GM12872 (cell line): Measurements from ENCODE around the gene SASH1.

Experiments used
- TF ChIP-seq, protein P1 (sequence below): IDR thresholded peaks from 3 replicates; pipeline ENCODE4 v1.5.1; 2011; ENCODE audit warnings: low read depth, mild to moderate bottlenecking, low read length, moderate library complexity; ENCODE audit not compliant: insufficient read depth

The SASH1 gene

DNA sequence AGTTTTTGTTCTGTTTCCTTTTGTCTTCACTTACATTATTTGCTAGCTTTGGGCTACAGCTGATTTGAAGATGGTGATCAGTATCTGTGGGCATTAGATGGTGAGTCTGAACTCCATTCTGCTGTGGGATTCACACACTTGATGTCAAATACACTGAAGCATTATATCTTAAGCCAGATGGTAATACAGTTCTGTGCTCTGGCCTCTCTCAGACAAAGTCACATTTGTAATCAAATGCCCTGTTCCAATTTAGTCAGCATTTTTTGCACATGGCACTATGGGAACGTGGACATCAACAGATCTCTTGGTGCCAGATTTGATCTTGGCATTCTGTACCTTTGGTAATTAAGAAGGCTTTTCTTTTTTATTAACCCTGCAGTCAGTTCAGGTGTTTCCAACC lies 56.0 kb downstream of the SASH1 start:
- TF ChIP-seq, protein P1, sequence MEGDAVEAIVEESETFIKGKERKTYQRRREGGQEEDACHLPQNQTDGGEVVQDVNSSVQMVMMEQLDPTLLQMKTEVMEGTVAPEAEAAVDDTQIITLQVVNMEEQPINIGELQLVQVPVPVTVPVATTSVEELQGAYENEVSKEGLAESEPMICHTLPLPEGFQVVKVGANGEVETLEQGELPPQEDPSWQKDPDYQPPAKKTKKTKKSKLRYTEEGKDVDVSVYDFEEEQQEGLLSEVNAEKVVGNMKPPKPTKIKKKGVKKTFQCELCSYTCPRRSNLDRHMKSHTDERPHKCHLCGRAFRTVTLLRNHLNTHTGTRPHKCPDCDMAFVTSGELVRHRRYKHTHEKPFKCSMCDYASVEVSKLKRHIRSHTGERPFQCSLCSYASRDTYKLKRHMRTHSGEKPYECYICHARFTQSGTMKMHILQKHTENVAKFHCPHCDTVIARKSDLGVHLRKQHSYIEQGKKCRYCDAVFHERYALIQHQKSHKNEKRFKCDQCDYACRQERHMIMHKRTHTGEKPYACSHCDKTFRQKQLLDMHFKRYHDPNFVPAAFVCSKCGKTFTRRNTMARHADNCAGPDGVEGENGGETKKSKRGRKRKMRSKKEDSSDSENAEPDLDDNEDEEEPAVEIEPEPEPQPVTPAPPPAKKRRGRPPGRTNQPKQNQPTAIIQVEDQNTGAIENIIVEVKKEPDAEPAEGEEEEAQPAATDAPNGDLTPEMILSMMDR = no peak

DNA sequence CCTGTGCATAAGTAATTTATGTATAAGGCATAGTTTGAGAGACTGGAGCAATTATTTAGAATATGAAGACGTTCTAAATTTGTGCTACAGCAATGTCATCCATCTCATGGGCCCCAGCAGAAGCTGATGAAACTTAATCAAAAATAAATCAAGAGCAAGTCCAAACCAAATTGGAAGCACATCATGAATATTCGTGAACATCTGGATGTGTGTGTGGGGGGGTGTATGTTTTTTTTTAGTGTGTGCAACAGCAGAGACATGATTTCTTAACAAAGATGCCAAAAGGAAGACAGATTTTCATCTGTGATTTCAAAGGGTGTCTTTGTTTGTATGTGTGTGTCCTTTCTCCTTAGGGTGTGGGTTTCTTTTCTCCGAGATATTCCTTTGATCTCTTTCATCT lies 58.9 kb downstream of the SASH1 start:
- TF ChIP-seq, protein P1 = no peak

DNA sequence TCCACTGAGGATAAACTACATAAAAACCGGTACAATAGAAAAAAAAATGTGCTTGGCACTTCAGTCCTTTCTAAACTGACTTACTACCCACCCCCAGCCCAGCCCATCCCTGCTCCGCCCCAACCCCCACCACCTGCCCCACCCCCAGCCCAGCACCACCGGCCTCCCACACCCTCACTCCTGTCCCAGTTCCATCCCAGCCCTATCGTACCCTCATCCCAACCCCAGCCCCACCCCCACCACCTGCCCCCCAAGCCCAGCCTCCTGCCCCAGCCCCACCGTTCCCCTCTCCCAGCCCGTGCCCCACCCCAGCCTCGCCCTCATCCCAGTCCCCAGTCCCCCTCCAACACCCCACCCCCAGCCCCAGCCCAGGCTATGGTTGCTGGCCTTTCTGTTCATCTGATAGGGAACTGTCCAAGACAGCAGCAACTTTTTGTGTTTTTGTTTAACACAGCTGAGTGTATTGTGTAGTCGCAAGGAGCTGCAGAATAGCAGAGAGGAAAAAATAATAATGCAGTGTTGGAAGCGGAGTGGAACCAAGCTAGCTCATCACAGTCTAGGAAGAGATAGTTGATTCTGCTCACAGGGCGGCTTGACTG lies 61.9 kb downstream of the SASH1 start:
- TF ChIP-seq, protein P1 = no peak

DNA sequence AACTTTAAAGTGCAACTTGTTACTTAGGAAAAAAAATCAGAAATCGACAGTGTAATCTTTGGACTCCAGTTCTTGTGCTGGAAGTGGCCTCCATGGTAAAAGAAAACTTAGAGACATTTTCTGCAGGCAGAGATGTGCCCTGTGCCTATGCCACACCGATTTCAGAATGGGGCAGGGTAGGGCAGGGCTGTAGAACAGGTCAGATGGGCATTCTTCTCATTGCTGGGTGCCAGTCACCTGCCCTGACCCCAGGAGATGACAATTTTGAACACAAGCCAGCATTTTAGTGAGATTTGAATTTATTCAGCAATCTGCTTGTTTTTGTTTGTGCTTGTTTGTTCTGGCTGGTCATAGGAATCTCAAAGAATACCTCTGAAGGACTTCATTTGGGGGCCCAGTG lies 63.3 kb downstream of the SASH1 start:
- TF ChIP-seq, protein P1 = no peak

DNA sequence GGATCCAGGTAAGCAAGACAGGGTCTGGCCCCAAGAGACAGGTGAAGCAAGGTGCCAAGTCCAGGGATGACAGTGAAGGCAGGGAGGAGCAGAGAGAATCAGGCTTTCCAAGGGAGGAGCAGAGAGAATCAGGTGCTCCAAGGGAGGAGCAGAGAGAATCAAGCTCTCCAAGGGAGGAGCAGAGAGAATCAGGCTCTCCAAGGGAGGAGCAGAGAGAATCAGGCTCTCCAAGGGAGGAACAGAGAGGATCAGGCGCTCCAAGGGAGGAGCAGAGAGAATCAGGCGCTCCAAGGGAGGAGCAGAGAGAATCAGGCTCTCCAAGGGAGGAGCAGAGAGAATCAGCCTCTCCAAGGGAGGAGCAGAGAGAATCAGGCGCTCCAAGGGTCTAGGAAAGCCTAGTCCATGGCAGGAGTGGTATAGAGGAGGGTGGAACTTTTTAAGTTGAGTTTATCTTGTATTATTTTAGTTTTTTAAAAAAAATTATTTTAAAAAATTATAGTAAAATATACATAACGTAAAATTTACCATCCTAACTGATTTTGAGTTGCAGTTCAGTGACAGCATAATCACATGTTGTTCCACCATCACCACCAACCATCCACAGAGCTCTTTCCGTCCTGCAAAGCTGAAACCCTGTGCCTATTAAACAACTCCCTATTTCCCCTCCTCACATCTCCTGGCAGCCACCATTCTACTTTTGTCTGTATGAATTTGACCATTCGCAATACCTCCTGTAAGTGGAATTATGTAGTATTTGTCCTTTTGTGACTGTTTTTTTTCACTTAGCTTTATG lies 64.1 kb downstream of the SASH1 start:
- TF ChIP-seq, protein P1 = no peak

DNA sequence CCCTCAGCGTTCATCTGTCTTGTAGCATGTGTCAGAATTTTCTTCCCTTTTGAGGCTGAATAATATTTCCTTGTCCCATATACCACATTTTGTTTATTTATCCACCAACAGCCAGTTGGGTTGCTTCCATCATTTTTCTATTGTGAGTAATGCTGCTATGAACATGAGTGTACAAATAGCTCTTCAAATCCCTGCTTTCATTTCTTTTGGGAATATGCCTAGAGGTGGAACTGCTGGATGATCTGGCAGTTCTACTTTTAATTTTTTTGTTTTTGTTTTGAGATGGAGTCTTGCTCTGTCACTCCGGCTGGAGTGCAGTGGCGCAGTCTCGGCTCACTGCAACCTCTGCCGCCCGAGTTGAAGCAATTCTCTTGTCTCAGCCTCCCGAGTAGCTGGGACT lies 64.7 kb downstream of the SASH1 start:
- TF ChIP-seq, protein P1 = no peak

DNA sequence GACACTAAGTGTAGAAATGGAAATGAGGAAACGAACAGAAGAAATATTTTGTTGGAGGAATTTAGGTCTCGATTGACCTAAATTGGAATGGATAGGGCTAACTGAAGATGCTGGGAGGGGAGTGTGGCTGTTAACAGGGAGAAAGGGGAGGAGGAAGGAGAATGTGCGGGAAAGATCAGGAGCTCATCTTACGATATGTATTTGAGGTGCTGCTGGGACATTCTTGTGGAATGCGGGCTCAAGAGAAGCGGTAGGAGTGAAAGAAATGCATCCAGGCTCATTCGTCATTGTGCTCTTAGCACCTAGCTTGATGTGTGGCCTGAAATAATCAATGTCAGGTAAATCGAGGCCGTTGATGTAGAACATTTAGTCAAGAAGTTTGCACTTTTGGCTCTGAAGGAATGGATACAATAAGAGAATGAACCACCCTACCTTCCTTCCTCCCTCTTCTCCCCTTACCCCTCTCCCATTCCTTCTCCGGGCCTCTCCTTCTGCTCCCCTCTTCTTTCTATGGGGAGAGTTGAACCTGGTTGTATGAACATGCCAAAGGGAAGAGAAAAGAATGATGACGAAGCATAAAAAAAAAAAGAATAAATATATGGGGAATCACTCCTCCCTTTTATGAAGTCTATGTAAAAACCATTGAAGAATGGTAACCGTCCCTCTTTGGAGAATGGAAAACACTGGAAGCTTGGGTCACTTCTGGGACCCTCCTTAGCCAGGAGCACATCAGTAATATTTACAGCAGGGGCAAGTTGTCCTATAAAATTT lies 70.9 kb downstream of the SASH1 start:
- TF ChIP-seq, protein P1 = no peak
